ENCODE results near the gene YAF2.

YAF2 gene, protein sequence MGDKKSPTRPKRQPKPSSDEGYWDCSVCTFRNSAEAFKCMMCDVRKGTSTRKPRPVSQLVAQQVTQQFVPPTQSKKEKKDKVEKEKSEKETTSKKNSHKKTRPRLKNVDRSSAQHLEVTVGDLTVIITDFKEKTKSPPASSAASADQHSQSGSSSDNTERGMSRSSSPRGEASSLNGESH

DNA sequence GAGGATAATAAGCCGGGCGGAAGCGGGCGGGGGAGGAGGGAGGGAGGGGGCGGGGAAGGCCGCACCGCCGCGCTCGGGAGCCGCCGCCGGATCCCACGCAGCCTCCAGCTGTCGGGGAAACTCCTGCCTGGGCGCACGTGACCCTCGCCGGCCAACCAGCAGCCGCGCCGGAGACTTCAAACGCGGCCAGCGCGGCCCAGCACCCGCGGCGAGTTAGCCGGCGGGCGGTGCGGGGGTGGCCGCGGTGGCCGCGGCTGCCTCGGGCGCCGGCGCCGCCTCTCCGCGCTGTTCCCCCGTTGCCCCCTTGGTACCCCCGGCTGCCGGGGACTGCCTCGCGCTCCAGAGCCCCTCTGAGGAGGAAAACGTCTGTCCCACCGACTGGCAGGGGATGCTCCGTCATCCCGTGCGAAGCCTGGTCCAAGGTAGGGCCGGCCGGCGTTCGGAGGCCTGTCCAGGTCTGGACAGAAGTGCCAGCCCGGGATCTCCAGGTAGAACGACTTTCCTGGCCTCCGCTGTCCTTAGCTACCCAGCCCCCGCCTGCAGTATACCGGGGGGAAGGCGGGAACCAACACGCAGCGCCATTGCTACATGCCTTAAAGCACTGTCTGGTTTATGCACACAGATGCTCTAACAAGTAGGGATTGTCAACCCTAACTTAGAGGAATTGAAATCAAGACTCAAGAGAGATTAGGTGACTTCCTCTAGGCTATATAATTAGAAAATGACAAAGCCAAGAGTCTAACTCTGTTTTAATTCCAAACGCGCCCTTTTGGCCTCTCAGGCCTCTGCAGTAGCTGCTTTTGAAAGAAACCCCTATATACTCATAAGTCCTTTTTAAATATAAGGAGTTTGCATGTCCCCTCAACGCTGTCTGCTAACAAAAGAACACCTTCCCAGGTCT, at the start of gene YAF2:
YAF2 (minus strand) TSS at position 9 of the 901 bp plus-strand sequence. CDS start 68 bp downstream, outside the sequence.
- DNase-seq (ENCODE audit: low read depth) = peak; percentile 81

DNA sequence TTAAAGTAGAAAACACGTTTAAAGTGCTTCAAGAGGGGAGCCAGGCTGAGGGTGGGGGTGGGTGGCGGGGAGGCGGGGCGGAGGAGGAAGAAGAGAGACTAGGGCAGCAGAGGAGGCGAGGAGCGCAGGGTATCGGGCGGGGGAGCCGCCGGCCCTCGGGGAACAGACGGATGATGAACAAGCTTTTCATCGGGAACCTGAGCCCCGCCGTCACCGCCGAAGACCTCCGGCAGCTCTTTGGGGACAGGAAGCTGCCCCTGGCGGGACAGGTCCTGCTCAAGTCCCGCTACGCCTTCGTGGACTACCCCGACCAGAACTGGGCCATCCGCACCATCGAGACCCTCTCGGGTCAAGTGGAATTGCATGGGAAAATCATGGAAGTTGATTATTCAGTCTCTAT, 48.7 kb upstream of the YAF2 start:
- no peak for DNase-seq (ENCODE audit: low read depth)

DNA sequence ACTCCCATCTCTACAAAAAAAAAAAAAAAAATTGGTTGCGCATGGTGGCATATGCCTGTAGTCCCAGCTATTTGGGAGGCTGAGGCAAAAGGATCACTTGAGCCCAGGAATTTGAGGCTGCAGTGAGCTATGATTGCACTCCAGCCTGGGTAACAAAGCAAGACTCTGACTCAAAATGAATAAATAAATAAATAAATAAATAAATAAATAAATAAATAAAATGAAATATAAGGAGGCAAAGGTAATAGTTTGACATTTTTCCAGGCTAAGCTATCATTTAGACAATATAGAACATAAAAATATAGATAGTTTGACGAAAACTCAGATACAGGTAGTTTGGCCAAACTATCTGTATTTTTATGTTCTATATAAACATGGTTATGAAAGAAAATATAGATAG, 47.4 kb upstream of the YAF2 start:
- DNase-seq (ENCODE audit: low read depth) = no peak

DNA sequence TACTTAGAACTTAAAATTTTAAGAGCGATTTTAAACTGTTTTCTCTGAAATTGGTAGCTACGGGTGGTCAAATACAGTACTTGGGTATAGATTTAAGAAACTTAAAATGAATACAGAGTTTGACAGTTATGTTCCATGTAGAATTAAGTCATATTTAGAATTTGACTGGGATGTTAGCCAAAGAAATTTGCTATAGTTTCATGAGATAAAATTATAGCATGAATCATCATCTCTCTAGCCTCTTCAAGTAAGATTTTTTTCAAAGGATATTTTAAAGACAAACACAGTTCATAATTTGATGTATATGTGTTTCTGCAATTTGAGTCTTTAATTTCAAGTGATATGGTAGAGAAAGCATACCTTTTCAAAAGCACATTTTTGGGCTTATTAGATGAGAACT, 46.8 kb upstream of the YAF2 start:
- no peak for DNase-seq (ENCODE audit: low read depth)

DNA sequence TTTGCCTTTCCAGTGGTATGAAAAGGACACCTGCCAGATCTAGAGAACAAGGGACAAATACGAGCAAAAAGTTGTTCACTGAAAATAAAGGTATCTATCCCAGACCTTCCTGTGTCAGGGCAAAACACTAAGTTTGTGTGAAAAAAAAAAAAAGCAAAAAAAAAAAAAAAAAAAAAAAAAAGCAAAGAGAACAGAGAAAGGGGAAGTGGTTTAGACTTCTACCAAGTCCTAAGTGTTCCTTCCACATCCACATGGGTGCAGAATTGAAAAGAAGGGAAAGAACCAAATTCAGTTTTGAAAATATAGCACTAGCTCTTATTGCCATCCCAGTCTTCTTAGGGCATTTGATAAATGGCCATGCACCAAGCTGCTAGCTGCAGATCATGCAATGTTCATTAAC, 46.1 kb upstream of the YAF2 start:
- DNase-seq (ENCODE audit: low read depth) = no peak

DNA sequence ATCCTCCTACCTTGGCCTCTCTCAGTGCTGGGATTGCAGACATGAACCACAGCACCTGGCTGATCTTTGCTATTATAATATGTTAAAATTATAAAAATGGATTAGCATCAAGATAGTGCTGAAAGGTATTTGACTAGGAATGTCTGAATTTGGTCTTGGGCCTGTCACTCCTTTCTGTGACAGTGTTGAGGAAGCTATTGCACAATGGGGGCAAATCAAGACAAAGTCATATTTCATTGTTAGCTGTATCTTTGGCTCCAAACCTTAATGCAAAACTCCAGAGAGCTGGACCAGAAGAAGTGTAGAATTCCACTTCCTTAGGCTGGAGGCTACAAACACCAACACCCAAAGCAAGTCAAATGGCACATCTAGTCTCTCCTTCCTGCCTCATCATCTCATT, 45.7 kb upstream of the YAF2 start:
- DNase-seq (ENCODE audit: low read depth) = no peak

DNA sequence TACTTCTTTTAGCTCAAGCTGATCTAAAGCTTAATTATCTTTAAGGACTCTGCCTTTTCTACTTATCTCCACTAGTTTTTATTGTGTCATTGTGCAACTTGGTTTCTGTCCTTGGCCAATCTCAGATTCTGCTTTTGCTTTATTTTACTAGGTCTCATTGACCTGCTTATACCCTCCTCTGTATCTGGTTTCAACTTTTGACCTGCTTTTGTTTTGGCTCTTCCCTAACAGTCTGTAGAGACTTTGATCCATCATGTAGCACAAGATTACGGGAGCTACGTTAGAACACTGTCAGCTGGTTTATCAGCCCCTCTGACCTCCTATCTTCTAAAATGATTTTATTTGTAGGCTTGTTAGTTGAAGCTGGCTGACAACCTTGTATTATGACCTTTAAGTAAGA, 44.2 kb upstream of the YAF2 start:
- no peak for DNase-seq (ENCODE audit: low read depth)

DNA sequence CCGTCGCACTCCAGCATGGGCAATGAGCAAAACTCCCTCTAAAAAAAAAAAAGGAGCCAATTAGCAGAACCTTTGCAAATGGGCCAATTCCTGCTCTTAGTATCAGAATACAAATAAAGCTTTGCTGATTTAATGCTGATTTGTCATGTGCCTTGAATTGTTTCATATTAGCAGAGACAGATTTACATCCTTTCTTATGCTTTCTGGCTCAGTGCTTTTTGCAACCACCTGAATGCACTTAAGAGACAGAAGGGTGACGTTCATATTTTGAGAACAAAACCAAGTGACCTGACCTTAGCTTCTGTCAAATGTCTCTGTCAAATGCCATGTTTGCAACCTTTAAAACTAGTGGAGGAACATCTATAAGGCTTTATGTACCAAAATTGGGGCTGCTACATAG, 43.8 kb upstream of the YAF2 start:
- DNase-seq (ENCODE audit: low read depth) = no peak

DNA sequence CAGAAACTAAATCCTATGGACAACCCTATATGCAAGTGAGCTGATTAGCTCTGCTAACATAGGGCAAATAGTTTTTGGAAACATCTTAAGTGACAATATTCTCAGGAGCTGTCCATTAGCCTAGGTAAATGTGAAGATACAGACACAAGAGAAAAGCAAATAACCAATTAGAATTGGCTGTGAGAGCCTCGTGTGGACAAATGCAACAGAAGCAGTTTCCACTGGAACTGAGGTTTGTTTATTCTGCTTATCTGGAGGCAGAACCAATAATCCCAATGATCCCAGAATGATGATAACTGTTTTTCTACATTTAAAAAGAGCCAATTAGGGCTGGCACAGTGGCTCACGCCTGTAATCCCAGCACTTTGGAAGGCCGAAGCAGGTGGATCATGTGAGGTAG, 43.2 kb upstream of the YAF2 start:
- DNase-seq (ENCODE audit: low read depth) = no peak

DNA sequence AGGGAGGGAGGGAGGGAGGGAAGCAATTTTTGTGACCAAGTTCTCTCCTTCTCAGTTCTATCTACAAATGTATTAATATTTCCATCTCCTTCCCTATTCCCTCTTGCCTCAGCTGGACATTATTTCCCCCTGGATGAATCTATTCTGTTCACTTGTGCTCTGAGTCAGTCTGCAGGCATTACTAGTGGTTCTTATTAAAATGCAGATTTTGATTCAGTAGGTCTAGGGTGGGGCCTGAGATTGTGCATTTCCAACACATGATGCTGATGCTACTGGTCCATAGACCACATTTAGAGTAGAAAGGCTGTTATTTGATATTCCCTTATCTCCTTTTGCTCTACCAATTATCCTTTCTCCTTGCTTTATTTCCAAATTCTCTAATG, 40.1 kb upstream of the YAF2 start:
- no peak for DNase-seq (ENCODE audit: low read depth)

DNA sequence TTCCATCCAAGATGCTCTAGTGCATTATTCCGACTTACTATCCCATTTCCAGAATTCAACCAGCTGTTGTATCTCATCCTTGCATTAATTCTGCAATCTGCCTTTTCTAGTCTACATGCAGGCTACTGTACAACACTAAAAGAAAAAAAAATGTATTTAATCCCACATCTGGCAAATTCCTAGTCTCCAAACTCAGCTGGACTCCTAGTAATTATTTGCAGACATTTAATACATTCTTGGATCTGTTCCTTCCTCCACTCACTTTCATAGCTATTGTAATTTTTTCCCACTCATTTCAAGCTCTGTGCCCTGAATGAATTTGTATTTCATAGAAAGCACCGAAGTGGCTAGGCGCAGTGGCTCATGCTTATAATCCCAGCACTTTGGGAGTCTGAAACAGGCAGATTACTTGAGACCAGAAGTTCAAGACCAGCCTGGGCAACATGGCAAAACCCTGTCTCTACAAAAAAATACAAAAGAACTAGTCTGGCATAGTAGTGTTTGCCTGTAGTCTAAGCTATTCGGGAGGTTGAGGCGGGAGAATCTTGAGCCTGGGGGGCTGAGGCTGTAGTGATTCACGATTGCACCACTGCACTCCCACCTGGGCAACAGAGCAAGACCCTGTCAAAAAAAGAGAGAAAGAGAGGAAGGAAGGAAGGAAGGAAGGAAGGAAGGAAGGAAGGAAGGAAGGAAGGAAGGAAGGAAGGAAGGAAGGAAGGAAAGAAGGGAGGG, 39.5 kb upstream of the YAF2 start:
- DNase-seq (ENCODE audit: low read depth) = no peak

DNA sequence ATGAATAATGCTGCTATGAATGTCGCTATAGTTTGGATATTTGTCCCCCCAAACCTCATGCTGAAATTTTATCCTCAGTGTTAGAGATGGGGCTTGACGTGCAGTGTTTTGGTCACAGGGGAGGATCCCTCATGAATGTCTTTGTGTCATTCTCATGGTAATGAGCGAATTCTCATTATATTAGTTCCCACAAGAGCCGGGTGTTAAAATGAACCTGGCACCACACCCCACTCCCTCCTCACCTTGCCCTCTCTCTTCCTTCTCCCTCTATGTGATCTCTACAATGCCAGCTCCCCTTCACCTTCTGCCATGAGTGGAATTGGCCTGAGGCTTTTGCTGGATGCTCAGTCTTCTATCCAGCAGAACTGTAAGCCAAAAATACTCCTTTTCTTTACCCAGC, 37.5 kb upstream of the YAF2 start:
- DNase-seq (ENCODE audit: low read depth) = no peak

DNA sequence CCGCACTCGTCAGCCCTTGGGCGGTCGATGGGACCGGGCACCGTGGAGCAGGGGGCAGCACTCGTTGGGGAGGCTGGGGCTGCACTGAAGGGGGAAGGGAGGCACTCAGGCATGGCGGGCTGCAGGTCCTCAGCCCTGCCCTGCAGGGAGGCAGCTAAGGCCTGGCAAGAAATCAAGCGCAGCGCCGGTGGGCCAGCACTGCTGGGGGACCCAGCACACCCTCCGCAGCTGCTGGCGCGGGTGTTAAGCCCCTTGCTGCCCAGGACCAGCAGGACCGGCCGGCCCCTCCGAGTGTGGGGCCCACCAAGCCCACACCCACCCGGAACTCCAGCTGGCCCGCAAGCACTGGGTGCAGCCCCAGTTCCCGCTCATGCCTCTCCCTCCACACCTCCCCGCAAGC, 35.7 kb upstream of the YAF2 start:
- no peak for DNase-seq (ENCODE audit: low read depth)

DNA sequence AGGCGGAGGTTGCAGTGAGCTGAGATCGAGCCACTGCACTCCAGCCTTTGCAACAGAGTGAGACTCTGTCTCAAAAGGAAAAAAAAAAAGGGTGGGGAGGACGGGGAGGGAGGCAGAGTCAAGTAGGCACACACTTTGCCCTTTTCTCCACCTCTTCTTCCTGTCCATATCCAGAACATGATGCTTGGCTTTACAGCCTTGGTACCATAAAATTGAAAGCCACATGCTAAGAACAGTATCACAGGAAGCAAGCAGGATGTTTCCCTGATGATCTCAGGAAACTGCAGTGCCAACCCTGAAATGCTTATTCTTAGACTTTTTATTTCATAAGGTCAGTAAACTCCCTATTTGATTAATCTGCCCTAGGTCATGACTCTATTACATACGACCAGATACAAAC, 32.5 kb upstream of the YAF2 start:
- DNase-seq (ENCODE audit: low read depth) = no peak

DNA sequence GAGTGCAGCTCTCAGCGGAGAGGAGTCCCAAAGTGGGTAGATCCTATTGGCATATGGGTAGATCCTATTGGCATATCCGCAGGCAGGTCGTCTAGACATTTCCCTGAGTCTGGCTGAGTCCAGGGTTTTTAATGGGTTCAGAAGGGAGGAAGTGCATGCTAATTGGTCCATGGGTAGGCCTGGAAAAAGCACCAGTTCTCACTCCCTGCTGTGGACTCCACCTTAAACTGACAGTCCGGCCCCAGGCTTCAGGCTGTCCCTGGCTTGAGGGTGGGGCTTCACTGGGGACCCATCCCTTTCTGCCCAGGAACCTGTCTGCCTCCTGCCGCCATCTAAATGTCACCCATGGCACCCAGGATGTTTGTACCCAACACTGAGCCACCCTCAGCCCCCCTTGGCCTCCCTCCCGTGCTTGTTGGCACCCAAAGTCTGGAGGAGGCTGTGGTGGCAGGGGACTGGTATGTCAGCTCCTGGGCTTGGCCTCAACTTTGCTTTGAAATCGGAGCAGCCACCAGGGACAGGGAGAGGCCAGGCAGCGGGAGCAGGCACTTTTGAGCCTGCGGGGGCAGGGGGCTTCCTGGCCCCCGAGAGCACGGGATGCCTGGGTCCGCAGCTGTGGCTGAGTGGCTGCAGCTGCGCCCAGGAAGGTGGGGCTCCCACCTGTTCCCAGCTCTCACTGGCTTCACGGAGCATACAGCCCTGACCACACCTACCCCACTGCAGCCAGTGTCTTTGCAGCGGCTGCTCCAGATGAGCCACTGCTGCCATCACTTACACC, 29.6 kb upstream of the YAF2 start:
- DNase-seq (ENCODE audit: low read depth) = no peak

DNA sequence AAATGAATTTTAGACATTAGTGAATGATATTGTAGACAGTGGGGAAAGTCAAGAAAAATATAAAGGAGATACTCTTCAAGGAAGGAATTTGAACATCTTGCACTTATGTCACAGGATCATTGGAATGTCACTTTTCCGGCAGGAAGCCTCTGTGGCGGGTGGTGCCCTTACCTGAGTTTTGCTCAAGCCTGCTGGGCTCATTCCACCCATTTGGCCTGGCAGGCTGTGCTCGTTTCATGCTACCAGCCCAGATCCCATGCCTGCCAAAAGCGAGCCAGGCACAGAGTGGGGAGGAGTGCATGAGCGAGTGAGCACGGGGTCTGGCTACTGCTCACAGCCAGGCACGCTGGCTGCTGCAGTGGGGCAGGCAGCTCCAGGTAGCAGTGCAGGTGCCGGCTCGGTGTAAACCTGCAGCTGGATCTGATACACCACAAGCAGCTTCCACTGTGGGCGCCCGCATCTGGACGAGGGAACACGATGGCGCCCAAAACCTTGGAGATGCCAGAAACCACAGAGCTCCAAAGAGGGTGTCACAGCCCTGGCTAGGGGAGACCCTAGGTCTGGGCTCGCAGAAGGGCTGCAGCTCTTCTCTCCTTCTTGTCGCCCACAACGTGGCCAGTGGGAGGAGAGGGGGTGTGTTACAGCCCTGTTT, 28.7 kb upstream of the YAF2 start:
- DNase-seq (ENCODE audit: low read depth) = no peak

DNA sequence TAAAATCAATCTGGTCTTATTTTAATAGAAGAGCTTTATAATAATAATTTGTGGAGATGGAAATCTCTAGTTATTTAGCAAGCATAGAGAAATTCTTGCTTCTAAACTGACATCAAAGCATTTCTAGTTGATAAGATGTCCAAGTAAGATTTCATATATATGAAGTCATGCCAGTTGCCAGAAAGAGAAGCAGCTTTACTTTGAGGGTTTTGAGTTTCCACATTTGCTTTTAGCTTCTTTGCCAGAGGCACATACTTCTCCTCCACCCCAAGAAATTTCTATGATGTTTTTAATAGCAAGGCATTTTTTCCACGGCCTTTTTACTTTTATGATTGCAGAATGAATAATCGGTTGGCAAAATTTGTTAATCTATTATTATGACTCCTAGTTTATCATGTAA, 24.2 kb upstream of the YAF2 start:
- no peak for DNase-seq (ENCODE audit: low read depth)

DNA sequence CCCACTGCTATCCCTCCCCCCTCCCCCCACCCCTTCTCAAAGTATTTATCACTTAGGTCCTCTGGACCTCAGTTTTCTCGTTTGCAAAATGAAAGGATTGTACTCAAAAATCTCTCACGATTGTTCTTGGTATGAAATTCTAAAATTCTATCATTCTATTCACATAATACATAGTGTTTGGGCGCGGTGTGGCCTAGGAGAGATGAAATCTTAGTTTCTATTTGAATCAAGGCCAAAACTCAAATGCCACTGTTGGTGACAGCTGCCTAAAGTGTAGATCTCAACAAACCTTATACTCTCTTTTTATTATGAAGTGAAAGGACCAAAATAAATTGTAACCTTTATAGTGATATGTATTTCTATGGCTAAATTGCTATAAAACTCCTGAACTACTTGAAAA, 23.7 kb upstream of the YAF2 start:
- no peak for DNase-seq (ENCODE audit: low read depth)

DNA sequence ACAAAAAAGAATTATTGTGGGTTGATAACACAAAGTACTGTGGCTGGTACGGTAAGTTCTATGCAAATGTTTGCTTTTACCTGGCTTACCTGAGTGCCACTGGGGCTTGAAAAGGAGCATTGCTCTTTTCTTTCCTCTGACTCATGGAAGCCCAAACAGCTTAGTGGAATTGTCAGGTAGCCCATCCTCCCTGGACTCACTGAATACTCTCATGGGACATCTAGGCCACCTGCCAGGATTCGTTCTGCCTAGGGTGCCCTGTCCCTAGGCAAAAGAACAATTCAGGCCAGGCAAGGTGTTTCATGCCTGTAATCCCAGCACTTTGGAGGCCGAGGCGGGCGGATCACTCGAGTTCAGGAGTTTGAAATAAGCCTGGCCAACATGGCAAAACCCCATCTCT, 22.5 kb upstream of the YAF2 start:
- DNase-seq (ENCODE audit: low read depth) = no peak

DNA sequence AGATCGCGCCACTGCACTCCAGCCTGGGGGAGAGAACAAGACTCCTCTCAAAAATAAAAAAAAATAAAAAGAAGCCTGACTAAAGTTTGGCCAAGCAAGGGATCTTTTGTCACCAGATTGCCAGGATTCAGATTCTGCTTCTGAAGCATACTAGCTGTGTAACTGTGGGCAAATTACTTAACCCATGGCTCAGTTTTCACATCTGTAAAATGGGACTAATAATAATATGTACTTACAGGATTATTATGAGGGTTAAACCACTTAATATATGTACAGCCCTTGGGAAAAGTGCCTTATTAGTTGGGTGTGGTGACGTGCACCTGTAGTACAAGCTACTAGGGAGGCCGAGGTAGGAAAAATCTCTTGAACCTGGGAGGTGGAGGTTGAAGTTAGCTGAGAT, 21.7 kb upstream of the YAF2 start:
- no peak for DNase-seq (ENCODE audit: low read depth)

DNA sequence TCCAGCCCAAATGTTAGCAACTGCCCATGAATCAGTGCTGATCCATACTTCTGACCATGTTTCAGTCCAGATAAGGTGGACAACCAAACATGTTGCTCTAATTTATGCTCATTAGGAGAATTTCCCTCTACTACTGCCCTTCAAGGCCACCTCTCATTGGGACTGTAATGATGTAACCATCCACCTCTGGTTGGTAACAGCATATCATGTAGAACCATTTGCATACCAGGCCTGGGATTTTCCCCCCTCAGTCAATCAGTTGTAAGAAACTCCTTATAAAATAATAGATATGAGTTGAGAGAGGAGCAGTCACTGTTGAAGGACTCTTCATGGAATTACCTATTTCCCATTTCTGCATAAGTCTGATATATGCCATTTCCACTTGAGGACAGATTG, 17.8 kb upstream of the YAF2 start:
- no peak for DNase-seq (ENCODE audit: low read depth)
